Duodenal mucosa (tissue), 2 donors: ENCODE measurements around the gene ZDHHC5.
"Not testable (repeated sequence)": the region's sequence is repeated elsewhere in the genome, so short reads cannot be mapped to it uniquely, and the experiment has no call there.

ENCODE experiments used
- H3K27ac ChIP-seq: one replicate; pipeline ENCODE4 v1.7.0; 2013; ENCODE audit warnings: low read depth, low read length
- H3K27me3 ChIP-seq, 2 donors: one replicate each; pipeline ENCODE4 v1.7.0; 2013; ENCODE audit warnings: low read length in 2 of 2, control low read depth in 1 of 2; ENCODE audit not compliant: insufficient read depth in 2 of 2, control insufficient read depth in 1 of 2
- H3K36me3 ChIP-seq, 2 donors: one replicate each; pipeline ENCODE4 v1.7.0; 2013; ENCODE audit warnings: low read length in 2 of 2, control low read depth in 1 of 2; ENCODE audit not compliant: insufficient read depth in 2 of 2, control insufficient read depth in 1 of 2
- H3K4me1 ChIP-seq, 2 donors: one replicate each; pipeline ENCODE4 v1.7.0; 2013; ENCODE audit warnings: low read length in 2 of 2, control low read depth in 1 of 2; ENCODE audit not compliant: insufficient read depth in 2 of 2, control insufficient read depth in 1 of 2
- H3K4me3 ChIP-seq, 2 donors: one replicate each; pipeline ENCODE4 v1.7.0; 2013; ENCODE audit warnings: low read length in 2 of 2, low read depth in 1 of 2
- H3K9ac ChIP-seq, 2 donors: one replicate each; pipeline ENCODE4 v1.7.0; 2013; ENCODE audit warnings: low read length in 2 of 2, low read depth in 1 of 2
- H3K9me3 ChIP-seq, 2 donors: one replicate each; pipeline ENCODE4 v1.7.0; 2013; ENCODE audit warnings: low read length in 2 of 2, control low read depth in 1 of 2; ENCODE audit not compliant: control insufficient read depth in 1 of 2

Gene ZDHHC5

DNA sequence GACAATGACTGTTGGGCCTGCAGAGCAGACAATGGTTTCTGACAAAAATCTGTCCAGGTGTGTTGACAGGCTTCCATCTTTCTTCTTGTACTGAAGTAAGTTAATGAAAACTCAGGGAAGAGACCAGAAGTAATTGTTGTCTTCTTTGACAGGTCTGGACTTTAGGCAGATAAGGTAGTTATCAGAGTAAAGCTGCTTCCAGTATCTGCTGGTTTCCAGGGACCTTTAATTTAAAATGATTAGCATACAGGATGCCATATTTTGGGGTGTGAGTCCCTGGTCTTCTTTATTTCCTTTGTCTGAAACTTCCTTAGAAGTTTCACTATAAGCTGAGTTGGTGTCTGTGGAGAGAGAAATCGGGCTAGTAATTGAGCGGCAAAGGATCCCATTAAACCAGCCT lies 45.9 kb downstream of the ZDHHC5 start:
- Histone ChIP-seq H3K27me3 (no peaks in the 10 kb centered on the region), H3K27ac (no peak overlapping the region), H3K9me3 (no peaks in the 10 kb centered on the region), H3K4me1 (peaks cover 23 to 26% of the 10 kb centered on the region in 2 donors), H3K9ac (peak overlapping the region; percentile 88 to 97), H3K4me3 (peak overlapping the region; percentile 96 to 98), H3K36me3 (peaks cover 0 to 6% of the 10 kb centered on the region in 2 donors)

- peaks cover 4 to 17% of the 10 kb centered on the region in 2 donors for H3K36me3 ChIP-seq
- not testable (repeated sequence) for H3K27me3 ChIP-seq, H3K9me3 ChIP-seq, H3K4me3 ChIP-seq, H3K27ac ChIP-seq, H3K9ac ChIP-seq
- peaks cover 9 to 19% of the 10 kb centered on the region in 2 donors for H3K4me1 ChIP-seq
Measured at GRCh38 chr11:57716726-57717125, 48.8 kb downstream of the ZDHHC5 start.

DNA sequence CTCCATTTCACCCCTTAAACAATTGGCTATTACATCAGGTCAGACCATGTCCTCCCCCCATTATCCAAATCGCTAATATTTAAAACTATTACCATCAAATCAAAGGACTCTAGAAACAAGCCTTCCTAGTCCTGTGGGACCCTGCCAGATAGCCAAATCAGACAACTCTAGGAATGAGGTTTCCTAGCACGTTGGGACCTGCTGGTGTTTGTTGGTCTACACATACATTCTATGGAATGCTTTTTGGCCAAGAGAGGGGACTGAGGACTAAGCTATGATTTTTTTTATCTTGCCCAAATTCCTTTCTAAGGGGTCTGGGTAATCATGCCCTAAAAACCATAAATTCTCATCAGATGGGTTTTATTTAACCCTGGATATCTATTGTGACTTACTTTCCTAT lies 59.3 kb downstream of the ZDHHC5 start:
- H3K27ac ChIP-seq = no peak overlapping the region
- peaks cover 0 to 2% of the 10 kb centered on the region in 2 donors for H3K4me1 ChIP-seq
- H3K36me3 ChIP-seq = peaks cover 0 to 10% of the 10 kb centered on the region in 2 donors
- no peak overlapping the region for H3K4me3 ChIP-seq
- H3K27me3 ChIP-seq = no peaks in the 10 kb centered on the region
- no peak overlapping the region for H3K9ac ChIP-seq
- no peaks in the 10 kb centered on the region for H3K9me3 ChIP-seq

- Histone ChIP-seq H3K36me3 (peaks cover 0 to 7% of the 10 kb centered on the region in 2 donors), H3K9ac (no peak overlapping the region), H3K27ac (no peak overlapping the region), H3K4me3 (no peak overlapping the region), H3K9me3 (no peaks in the 10 kb centered on the region), H3K27me3 (no peaks in the 10 kb centered on the region), H3K4me1 (peaks cover 3% of the 10 kb centered on the region in 2 donors)
Measured at GRCh38 chr11:57728829-57729228, 60.9 kb downstream of the ZDHHC5 start.

- H3K9me3 ChIP-seq = no peaks in the 10 kb centered on the region
- H3K36me3 ChIP-seq = peaks cover 0 to 5% of the 10 kb centered on the region in 2 donors
- H3K27me3 ChIP-seq = no peaks in the 10 kb centered on the region
- H3K9ac ChIP-seq = no peak overlapping the region
- H3K27ac ChIP-seq = no peak overlapping the region
- H3K4me1 ChIP-seq = peaks cover 3% of the 10 kb centered on the region in 2 donors
- no peak overlapping the region for H3K4me3 ChIP-seq
Measured at GRCh38 chr11:57729479-57729878, 61.6 kb downstream of the ZDHHC5 start.

- Histone ChIP-seq H3K9ac (no peak overlapping the region), H3K4me1 (peaks cover 3% of the 10 kb centered on the region in 2 donors), H3K36me3 (peaks cover 0 to 6% of the 10 kb centered on the region in 2 donors), H3K27me3 (no peaks in the 10 kb centered on the region), H3K9me3 (no peaks in the 10 kb centered on the region), H3K4me3 (no peak overlapping the region), H3K27ac (no peak overlapping the region)
Measured at GRCh38 chr11:57732661-57733060, 64.7 kb downstream of the ZDHHC5 start.

DNA sequence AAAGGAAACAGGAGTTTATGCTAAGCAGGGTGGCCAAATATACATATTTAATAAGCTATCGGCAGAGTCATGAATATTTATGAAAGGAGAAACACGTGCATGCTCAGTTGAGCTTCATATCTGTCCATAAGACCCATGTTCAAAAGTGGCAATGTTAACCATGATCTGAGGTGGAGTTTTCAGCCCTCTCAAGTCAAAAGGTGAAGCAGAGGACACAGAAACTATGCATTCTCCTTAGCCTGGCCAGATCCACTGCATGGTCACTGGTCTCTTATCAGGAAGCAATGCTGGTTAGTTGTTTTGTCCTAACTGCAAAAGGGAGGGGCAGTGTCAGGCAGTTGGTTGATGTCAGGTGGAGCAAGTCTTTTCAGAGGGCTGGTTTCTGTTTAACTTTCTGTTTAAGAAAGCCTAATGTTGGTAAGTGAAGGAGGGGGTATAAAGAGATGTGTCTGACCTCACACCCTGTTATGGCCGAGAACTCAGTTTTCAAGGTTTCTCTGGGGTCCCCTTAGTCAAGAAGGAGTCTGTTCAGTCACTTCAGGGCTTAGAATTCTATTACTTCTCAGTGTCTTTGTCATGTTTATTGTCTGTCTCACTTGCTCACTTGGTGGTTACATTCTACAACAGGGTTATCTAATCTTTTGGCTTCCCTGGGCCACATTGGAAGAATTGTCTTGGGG lies 67.8 kb downstream of the ZDHHC5 start:
- peaks cover 3% of the 10 kb centered on the region in 2 donors for H3K4me1 ChIP-seq
- no peak overlapping the region for H3K4me3 ChIP-seq
- no peak overlapping the region for H3K9ac ChIP-seq
- no peaks in the 10 kb centered on the region for H3K27me3 ChIP-seq
- H3K27ac ChIP-seq = no peak overlapping the region
- H3K36me3 ChIP-seq = peaks cover 8 to 23% of the 10 kb centered on the region in 2 donors
- H3K9me3 ChIP-seq = no peaks in the 10 kb centered on the region

GRCh38 chr11:57741132-57742086 lies 73.5 kb downstream of the ZDHHC5 start, which contains the start of gene SELENOH:
SELENOH (plus strand) TSS chr11:57741491; CDS start chr11:57741596, 105 bp downstream.
- peak within 1 kb of the TSS; percentile 87 to 94 for H3K4me3 ChIP-seq
- peaks cover 21 to 47% of the 10 kb centered on the region in 2 donors for H3K36me3 ChIP-seq
- H3K4me1 ChIP-seq = peaks cover 9% of the 10 kb centered on the region in 2 donors
- H3K27me3 ChIP-seq = no peaks in the 10 kb centered on the region
- peak within 1 kb of the TSS; percentile 81 to 84 for H3K9ac ChIP-seq
- H3K27ac ChIP-seq = peak within 1 kb of the TSS; percentile 84
- H3K9me3 ChIP-seq = no peaks in the 10 kb centered on the region

GRCh38 chr11:57742087-57742452 lies 74.2 kb downstream of the ZDHHC5 start:
- no peaks in the 10 kb centered on the region for H3K27me3 ChIP-seq
- peak overlapping the region; percentile 81 to 84 for H3K9ac ChIP-seq
- H3K4me1 ChIP-seq = peaks cover 9% of the 10 kb centered on the region in 2 donors
- H3K27ac ChIP-seq = peak overlapping the region; percentile 84
- H3K36me3 ChIP-seq = peaks cover 21 to 47% of the 10 kb centered on the region in 2 donors
- H3K4me3 ChIP-seq = peak overlapping the region; percentile 87 to 94
- H3K9me3 ChIP-seq = no peaks in the 10 kb centered on the region

- Histone ChIP-seq H3K4me1 (peaks cover 9% of the 10 kb centered on the region in 2 donors), H3K27me3 (no peaks in the 10 kb centered on the region), H3K27ac (no peak overlapping the region), H3K36me3 (peaks cover 13 to 24% of the 10 kb centered on the region in 2 donors), H3K4me3 (no peak overlapping the region), H3K9me3 (no peaks in the 10 kb centered on the region), H3K9ac (no peak overlapping the region)
Measured at GRCh38 chr11:57744357-57744756, 76.4 kb downstream of the ZDHHC5 start.
